HG03432 (cell line): ENCODE data around the gene APOL4.
A peak's percentile ranks its signal among the peaks of the same experiment; 100 is the strongest.
"Not testable (repeated sequence)": the region's sequence is repeated elsewhere in the genome, so short reads cannot be mapped to it uniquely, and the experiment has no call there.

Experiments
- ATAC-seq: cut with Tn5 transposase; IDR thresholded peaks from one replicate; pipeline ENCODE4 v1.9.1; 2021; ENCODE audit warnings: mild to moderate bottlenecking, moderate library complexity; ENCODE audit not compliant: unreplicated experiment

Gene APOL4

GRCh38 chr22:36201630-36202319 is at the start of gene APOL4:
Gene APOL4 (minus strand): TSS chr22:36201809. CDS start chr22:36201734, 75 bp downstream.
- ATAC-seq: no peak

GRCh38 chr22:36250292-36250960 is 48.8 kb upstream of the APOL4 start:
- not testable (repeated sequence) for ATAC-seq

DNA sequence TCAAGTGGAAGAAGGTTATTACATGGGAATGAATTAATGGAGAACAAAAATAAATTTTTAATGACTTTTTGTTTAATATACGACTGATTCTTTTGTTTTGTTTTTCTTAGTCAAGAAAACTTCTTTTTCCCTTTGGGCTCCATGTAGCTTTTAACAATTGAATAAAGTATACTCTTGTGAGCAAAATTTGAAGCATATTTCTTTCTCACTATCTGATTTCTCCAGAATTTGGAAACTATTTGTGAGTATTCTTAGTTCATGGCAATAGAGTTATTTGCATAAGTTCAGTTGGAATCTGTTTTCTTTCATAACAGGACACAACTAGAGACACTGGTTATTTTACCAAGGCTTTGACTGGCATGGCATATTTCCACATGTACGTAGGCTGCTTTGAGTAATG is 47.6 kb upstream of the APOL4 start:
- no peak for ATAC-seq

GRCh38 chr22:36247955-36248354 is 46.3 kb upstream of the APOL4 start:
- no peak for ATAC-seq

- no peak for ATAC-seq
Measured at GRCh38 chr22:36246718-36247117, 45.1 kb upstream of the APOL4 start.

GRCh38 chr22:36245805-36246356 is 44.3 kb upstream of the APOL4 start:
- no peak for ATAC-seq

- ATAC-seq: no peak
Measured at GRCh38 chr22:36244522-36245391, 43.1 kb upstream of the APOL4 start.

DNA sequence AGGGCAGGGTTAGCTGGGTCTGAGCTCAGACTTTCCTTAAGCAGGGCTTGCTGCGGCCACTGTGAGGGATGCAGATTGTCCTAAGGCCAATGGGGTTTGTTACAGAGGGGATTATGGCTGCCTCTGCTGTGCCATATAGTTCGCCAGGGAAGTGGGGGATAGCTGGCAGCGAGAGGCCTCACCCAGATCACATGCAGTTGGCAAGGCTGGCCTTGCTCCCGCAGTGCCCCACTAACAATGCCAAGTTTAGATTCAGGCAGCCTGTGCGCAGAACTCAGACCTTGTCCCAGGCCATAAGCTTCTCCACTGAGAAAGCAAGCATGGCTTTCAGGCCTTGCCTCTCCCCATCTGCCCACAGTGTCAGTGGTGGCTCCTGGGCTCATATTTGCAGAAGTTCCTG is 42.4 kb upstream of the APOL4 start:
- ATAC-seq: no peak

- ATAC-seq: peak; percentile 93
Measured at GRCh38 chr22:36239401-36240171, 38.0 kb upstream of the APOL4 start, which contains the start of gene APOL2. Gene APOL2 (minus strand): TSS chr22:36239527. CDS start chr22:36233162, 6,365 bp downstream.

- ATAC-seq: peak; percentile 18
Measured at GRCh38 chr22:36239150-36239400, 37.5 kb upstream of the APOL4 start.

- ATAC-seq: peak; percentile 17
Measured at GRCh38 chr22:36238373-36239149, 37.0 kb upstream of the APOL4 start.

GRCh38 chr22:36237462-36238372 is 36.1 kb upstream of the APOL4 start:
- ATAC-seq: no peak

- no peak for ATAC-seq
Measured at GRCh38 chr22:36236388-36237319, 35.0 kb upstream of the APOL4 start.

GRCh38 chr22:36235585-36235984 is 34.0 kb upstream of the APOL4 start:
- no peak for ATAC-seq

DNA sequence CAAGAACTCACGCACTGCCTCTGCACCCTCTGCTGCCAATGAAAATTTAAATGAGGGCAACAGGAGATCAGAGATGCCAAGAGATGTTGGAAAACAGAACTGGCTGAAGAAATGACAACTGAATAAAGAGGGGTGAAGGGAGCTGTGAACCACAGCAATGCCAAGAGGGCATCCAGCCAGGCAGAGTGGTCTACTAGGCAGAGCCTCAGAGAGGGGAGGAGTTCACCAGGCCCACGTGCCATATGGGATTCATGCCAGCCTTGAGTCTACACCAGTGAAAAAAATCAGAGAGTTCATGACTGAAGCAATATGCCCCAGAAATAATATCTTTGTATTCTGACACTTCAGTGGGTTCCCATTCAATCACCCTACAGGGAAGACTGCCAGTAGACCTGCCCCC is 33.3 kb upstream of the APOL4 start:
- no peak for ATAC-seq

GRCh38 chr22:36234213-36234612 is 32.6 kb upstream of the APOL4 start:
- no peak for ATAC-seq

DNA sequence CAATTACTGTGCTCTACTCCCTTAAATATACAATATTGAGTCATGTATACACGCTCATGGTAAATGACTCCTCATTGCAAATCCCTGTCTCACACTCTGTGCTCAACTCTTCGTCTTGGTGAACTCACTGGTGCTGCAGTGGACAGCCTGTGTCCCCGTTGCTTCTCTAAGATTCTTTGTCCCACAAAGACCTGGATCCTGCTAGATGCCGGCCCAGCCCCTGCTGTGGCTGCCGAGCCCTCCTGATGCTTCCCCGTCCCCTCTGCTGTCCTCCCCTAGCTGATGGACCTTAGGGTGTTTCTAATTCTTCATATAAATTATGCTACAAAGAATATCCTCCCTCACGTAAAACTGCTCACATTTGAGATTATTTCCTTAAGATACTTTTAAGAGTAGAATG is 32.2 kb upstream of the APOL4 start:
- ATAC-seq: no peak
